ENCODE results near the gene HLA-DQA1.

The HLA-DQA1 gene

GRCh38 chr6:32607988-32608298 lies 29.3 kb upstream of the HLA-DQA1 start:
- H3K9ac ChIP-seq (ENCODE audit: low read depth, low read length, poor library complexity, severe bottlenecking): no peak overlapping the region
- H4K20me1 ChIP-seq (ENCODE audit: insufficient read depth, low read length, poor library complexity, severe bottlenecking): no peaks in the 10 kb centered on the region
- no peaks in the 10 kb centered on the region for H3K9me3 ChIP-seq (ENCODE audit: insufficient read depth, low read depth, low read length)
- H3K79me2 ChIP-seq (ENCODE audit: insufficient read depth, low read length): no peaks in the 10 kb centered on the region
- H3K4me3 ChIP-seq (ENCODE audit: low read length, poor library complexity, severe bottlenecking): no peak overlapping the region
- H3K4me1 ChIP-seq (ENCODE audit: insufficient read depth, low read length, poor library complexity, severe bottlenecking): peaks cover 3% of the 10 kb centered on the region
- TF ChIP-seq CTCF (conservative IDR thresholded peaks at IDR 0.05; ENCODE audit: low read length) (no peak), EZH2phosphoT487 (IDR thresholded peaks at IDR 0.05; ENCODE audit: borderline replicate concordance) (no peak)
- no peaks in the 10 kb centered on the region for H3F3A ChIP-seq (ENCODE audit: low read depth)
- no peak overlapping the region for H2AFZ ChIP-seq (ENCODE audit: low read length)
- H3K36me3 ChIP-seq (ENCODE audit: insufficient read depth, low read length): no peaks in the 10 kb centered on the region
- no peaks in the 10 kb centered on the region for H3K9me2 ChIP-seq (replicated peaks; ENCODE audit: low read depth, low read length)
- peaks cover 20% of the 10 kb centered on the region for H3K27me3 ChIP-seq (ENCODE audit: insufficient read depth, low read length, poor library complexity, severe bottlenecking)
- H3K4me2 ChIP-seq (ENCODE audit: low read depth, low read length, poor library complexity, severe bottlenecking): no peak overlapping the region

DNA sequence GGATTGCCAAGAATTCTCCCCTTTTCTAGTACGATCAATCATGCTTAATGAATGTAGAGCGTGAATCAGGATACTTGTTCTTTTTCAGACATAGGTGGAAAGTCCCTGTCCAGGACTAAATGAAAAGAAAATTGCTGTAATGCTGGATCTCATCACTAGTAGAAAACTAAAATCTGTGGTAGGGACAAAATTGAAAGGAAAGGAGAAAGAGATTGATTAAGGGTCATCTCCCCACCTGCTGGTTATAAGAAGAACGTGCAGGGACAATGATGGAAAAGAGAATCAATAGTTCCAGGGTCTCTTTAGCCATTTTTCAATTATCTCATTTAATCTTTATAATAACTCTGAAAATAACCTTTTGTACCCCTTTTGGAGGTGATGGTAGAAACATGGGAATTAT lies 28.8 kb upstream of the HLA-DQA1 start:
- Histone ChIP-seq H3K36me3 (ENCODE audit: insufficient read depth, low read length) (no peaks in the 10 kb centered on the region), H2AFZ (ENCODE audit: low read length) (no peak overlapping the region), H3K4me3 (ENCODE audit: low read length, poor library complexity, severe bottlenecking) (no peak overlapping the region), H3K79me2 (ENCODE audit: insufficient read depth, low read length) (no peaks in the 10 kb centered on the region), H3K4me1 (ENCODE audit: insufficient read depth, low read length, poor library complexity, severe bottlenecking) (peaks cover 3% of the 10 kb centered on the region), H3K4me2 (ENCODE audit: low read depth, low read length, poor library complexity, severe bottlenecking) (no peak overlapping the region), H3F3A (ENCODE audit: low read depth) (no peaks in the 10 kb centered on the region), H3K27me3 (ENCODE audit: insufficient read depth, low read length, poor library complexity, severe bottlenecking) (peaks cover 20% of the 10 kb centered on the region), H3K9me2 (replicated peaks; ENCODE audit: low read depth, low read length) (no peaks in the 10 kb centered on the region), H3K9me3 (ENCODE audit: insufficient read depth, low read depth, low read length) (no peaks in the 10 kb centered on the region), H4K20me1 (ENCODE audit: insufficient read depth, low read length, poor library complexity, severe bottlenecking) (no peaks in the 10 kb centered on the region), H3K9ac (ENCODE audit: low read depth, low read length, poor library complexity, severe bottlenecking) (no peak overlapping the region)
- TF ChIP-seq CTCF (conservative IDR thresholded peaks at IDR 0.05; ENCODE audit: low read length) (no peak), EZH2phosphoT487 (IDR thresholded peaks at IDR 0.05; ENCODE audit: borderline replicate concordance) (no peak)

DNA sequence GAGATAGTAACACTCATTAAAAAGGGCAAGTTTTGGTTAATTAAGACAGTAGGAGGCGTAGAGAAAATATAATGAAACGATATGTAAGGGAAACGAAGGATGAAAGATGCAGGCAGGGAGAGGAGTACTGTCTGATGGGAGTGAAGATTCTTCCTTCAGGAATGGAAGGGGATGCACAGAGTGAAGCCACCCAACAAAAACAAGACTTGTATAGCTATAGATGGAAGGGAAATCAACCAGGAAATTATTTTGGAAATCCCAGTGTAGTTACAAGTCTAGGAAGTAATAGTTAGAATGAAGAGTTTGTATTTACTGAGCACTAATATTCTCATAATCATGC lies 27.8 kb upstream of the HLA-DQA1 start:
- H4K20me1 ChIP-seq (ENCODE audit: insufficient read depth, low read length, poor library complexity, severe bottlenecking): no peaks in the 10 kb centered on the region
- H3K4me2 ChIP-seq (ENCODE audit: low read depth, low read length, poor library complexity, severe bottlenecking): peak overlapping the region; percentile 69
- H3K79me2 ChIP-seq (ENCODE audit: insufficient read depth, low read length): no peaks in the 10 kb centered on the region
- peaks cover 23% of the 10 kb centered on the region for H3K27me3 ChIP-seq (ENCODE audit: insufficient read depth, low read length, poor library complexity, severe bottlenecking)
- 0 out of 2 replicates have a peak overlapping the region, but pooled peaks have one; percentile 1 for H2AFZ ChIP-seq (ENCODE audit: low read length)
- H3K4me1 ChIP-seq (ENCODE audit: insufficient read depth, low read length, poor library complexity, severe bottlenecking): peaks cover 3% of the 10 kb centered on the region
- H3F3A ChIP-seq (ENCODE audit: low read depth): no peaks in the 10 kb centered on the region
- no peak overlapping the region for H3K9ac ChIP-seq (ENCODE audit: low read depth, low read length, poor library complexity, severe bottlenecking)
- no peaks in the 10 kb centered on the region for H3K9me3 ChIP-seq (ENCODE audit: insufficient read depth, low read depth, low read length)
- no peaks in the 10 kb centered on the region for H3K36me3 ChIP-seq (ENCODE audit: insufficient read depth, low read length)
- TF ChIP-seq CTCF (conservative IDR thresholded peaks at IDR 0.05; ENCODE audit: low read length) (no peak), EZH2phosphoT487 (IDR thresholded peaks at IDR 0.05; ENCODE audit: borderline replicate concordance) (no peak)
- H3K4me3 ChIP-seq (ENCODE audit: low read length, poor library complexity, severe bottlenecking): no peak overlapping the region
- no peaks in the 10 kb centered on the region for H3K9me2 ChIP-seq (replicated peaks; ENCODE audit: low read depth, low read length)
